Retinal pigment epithelial cell (primary cell): ENCODE measurements around the gene SLC24A4.
A peak's percentile ranks its signal among the peaks of the same experiment; 100 is the strongest.

ENCODE experiments used
- DNase-seq: peaks from one replicate; pipeline ENCODE4 v3.0.0-alpha.2; 2010; ENCODE audit warnings: low read depth
- H3K4me3 ChIP-seq: 2 replicates; pipeline ENCODE4 v1.5.1; 2011; ENCODE audit warnings: mild to moderate bottlenecking, low read length, control low read depth, moderate library complexity
- TF ChIP-seq, protein P1 (sequence below): conservative IDR thresholded peaks from 2 replicates; pipeline ENCODE4 v1.5.1; 2011; ENCODE audit warnings: low read depth, low read length, control low read depth, inconsistent platforms

Gene SLC24A4

GRCh38 chr14:92470811-92471210 is 147.8 kb downstream of the SLC24A4 start:
- no peak overlapping the region for H3K4me3 ChIP-seq
- TF ChIP-seq, protein P1, sequence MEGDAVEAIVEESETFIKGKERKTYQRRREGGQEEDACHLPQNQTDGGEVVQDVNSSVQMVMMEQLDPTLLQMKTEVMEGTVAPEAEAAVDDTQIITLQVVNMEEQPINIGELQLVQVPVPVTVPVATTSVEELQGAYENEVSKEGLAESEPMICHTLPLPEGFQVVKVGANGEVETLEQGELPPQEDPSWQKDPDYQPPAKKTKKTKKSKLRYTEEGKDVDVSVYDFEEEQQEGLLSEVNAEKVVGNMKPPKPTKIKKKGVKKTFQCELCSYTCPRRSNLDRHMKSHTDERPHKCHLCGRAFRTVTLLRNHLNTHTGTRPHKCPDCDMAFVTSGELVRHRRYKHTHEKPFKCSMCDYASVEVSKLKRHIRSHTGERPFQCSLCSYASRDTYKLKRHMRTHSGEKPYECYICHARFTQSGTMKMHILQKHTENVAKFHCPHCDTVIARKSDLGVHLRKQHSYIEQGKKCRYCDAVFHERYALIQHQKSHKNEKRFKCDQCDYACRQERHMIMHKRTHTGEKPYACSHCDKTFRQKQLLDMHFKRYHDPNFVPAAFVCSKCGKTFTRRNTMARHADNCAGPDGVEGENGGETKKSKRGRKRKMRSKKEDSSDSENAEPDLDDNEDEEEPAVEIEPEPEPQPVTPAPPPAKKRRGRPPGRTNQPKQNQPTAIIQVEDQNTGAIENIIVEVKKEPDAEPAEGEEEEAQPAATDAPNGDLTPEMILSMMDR, result no peak
- no peak for DNase-seq

DNA sequence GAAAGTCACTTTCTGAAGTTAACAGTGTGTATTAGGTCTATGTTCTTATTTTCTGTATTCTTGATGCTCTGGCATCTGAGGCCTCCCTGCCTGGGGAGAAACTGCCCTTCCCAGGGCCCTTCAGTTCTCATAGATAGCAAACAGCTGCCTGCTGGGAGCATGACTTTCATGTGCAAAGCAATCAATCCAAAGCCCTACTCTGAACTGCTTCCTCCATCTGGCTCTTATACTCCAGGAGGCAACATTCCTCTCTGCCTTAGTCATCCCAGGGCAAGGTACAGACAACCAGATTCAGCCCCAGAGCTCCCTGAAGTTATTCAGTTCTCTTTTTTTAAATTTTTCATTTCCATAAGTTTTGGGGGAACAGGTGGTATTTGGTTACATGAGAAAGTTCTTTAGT is 149.0 kb downstream of the SLC24A4 start:
- DNase-seq, result peak; percentile 76
- TF ChIP-seq, protein P1, result no peak
- no peak overlapping the region for H3K4me3 ChIP-seq

- no peak overlapping the region for H3K4me3 ChIP-seq
- TF ChIP-seq, protein P1, result no peak
- DNase-seq, result no peak
Measured at GRCh38 chr14:92472860-92473259, 149.9 kb downstream of the SLC24A4 start.

- DNase-seq, result no peak
- H3K4me3 ChIP-seq, result no peak overlapping the region
- TF ChIP-seq, protein P1, result no peak
Measured at GRCh38 chr14:92473261-92473968, 150.4 kb downstream of the SLC24A4 start.

- TF ChIP-seq, protein P1, result no peak
- H3K4me3 ChIP-seq, result no peak overlapping the region
- no peak for DNase-seq
Measured at GRCh38 chr14:92473969-92474535, 151.1 kb downstream of the SLC24A4 start.

- no peak overlapping the region for H3K4me3 ChIP-seq
- TF ChIP-seq, protein P1, result no peak
- DNase-seq, result no peak
Measured at GRCh38 chr14:92475037-92475436, 152.1 kb downstream of the SLC24A4 start.
